ENCODE measurements around the gene CMTM5.

The CMTM5 gene

GRCh38 chr14:23376482-23377197, at the start of gene CMTM5:
Gene CMTM5, plus strand, starts transcription at chr14:23377046. Its CDS starts 206 bp downstream, at chr14:23377252.
- in situ Hi-C loops (cut with MboI; ENCODE audit: low pct_unique_long_range_greater_than_20kb, low sequenced_read_pairs) = no loop called here
- DNase-seq = peak; percentile 4

GRCh38 chr14:23327947-23328744, 48.7 kb upstream of the CMTM5 start:
- DNase-seq = peak; percentile 67
- in situ Hi-C loops (cut with MboI; ENCODE audit: low pct_unique_long_range_greater_than_20kb, low sequenced_read_pairs) = no loop called here

- in situ Hi-C loops (cut with MboI; ENCODE audit: low pct_unique_long_range_greater_than_20kb, low sequenced_read_pairs) = no loop called here
- no peak for DNase-seq
Observed at GRCh38 chr14:23335623-23336022, 41.2 kb upstream of the CMTM5 start.

GRCh38 chr14:23339506-23340268, 37.2 kb upstream of the CMTM5 start:
- in situ Hi-C loops (cut with MboI; ENCODE audit: low pct_unique_long_range_greater_than_20kb, low sequenced_read_pairs) = no loop called here
- DNase-seq = no peak

GRCh38 chr14:23344481-23344880, 32.4 kb upstream of the CMTM5 start:
- DNase-seq = no peak
- in situ Hi-C loops (cut with MboI; ENCODE audit: low pct_unique_long_range_greater_than_20kb, low sequenced_read_pairs) = no loop called here

- in situ Hi-C loops (cut with MboI; ENCODE audit: low pct_unique_long_range_greater_than_20kb, low sequenced_read_pairs) = no loop called here
- DNase-seq = no peak
Observed at GRCh38 chr14:23345987-23346692, 30.7 kb upstream of the CMTM5 start.

GRCh38 chr14:23346693-23347405, 30.0 kb upstream of the CMTM5 start:
- no peak for DNase-seq
- in situ Hi-C loops (cut with MboI; ENCODE audit: low pct_unique_long_range_greater_than_20kb, low sequenced_read_pairs) = no loop called here

- in situ Hi-C loops (cut with MboI; ENCODE audit: low pct_unique_long_range_greater_than_20kb, low sequenced_read_pairs) = no loop called here
Observed at GRCh38 chr14:23347406-23348296, 29.2 kb upstream of the CMTM5 start.

GRCh38 chr14:23348297-23348655, 28.6 kb upstream of the CMTM5 start:
- no peak for DNase-seq
- in situ Hi-C loops (cut with MboI; ENCODE audit: low pct_unique_long_range_greater_than_20kb, low sequenced_read_pairs) = no loop called here

More at GRCh38 chr14:23347406-23348296, 29.2 kb upstream of the CMTM5 start:
- DNase-seq = no peak

GRCh38 chr14:23349156-23349845, 27.5 kb upstream of the CMTM5 start:
- in situ Hi-C loops (cut with MboI; ENCODE audit: low pct_unique_long_range_greater_than_20kb, low sequenced_read_pairs) = no loop called here

GRCh38 chr14:23351681-23352505, 25.0 kb upstream of the CMTM5 start:
- no peak for DNase-seq
- in situ Hi-C loops (cut with MboI; ENCODE audit: low pct_unique_long_range_greater_than_20kb, low sequenced_read_pairs) = no loop called here

More at GRCh38 chr14:23349156-23349845, 27.5 kb upstream of the CMTM5 start:
- DNase-seq = no peak

GRCh38 chr14:23352506-23353432, 24.1 kb upstream of the CMTM5 start, which contains the start of gene SLC22A17:
Gene SLC22A17, minus strand, starts transcription at chr14:23352887.
- in situ Hi-C loops (cut with MboI; ENCODE audit: low pct_unique_long_range_greater_than_20kb, low sequenced_read_pairs) = no loop called here
- peak; percentile 30 for DNase-seq

GRCh38 chr14:23353433-23353780, 23.4 kb upstream of the CMTM5 start:
- in situ Hi-C loops (cut with MboI; ENCODE audit: low pct_unique_long_range_greater_than_20kb, low sequenced_read_pairs) = no loop called here
- DNase-seq = no peak

GRCh38 chr14:23354990-23355389, 21.9 kb upstream of the CMTM5 start:
- in situ Hi-C loops (cut with MboI; ENCODE audit: low pct_unique_long_range_greater_than_20kb, low sequenced_read_pairs) = no loop called here
- no peak for DNase-seq

GRCh38 chr14:23355871-23356435, 20.9 kb upstream of the CMTM5 start:
- no peak for DNase-seq
- in situ Hi-C loops (cut with MboI; ENCODE audit: low pct_unique_long_range_greater_than_20kb, low sequenced_read_pairs) = no loop called here

Measured in KBM-7 (cell line).